HEK293 (cell line): Measurements from ENCODE around the gene ZNF24.

Experiments used
- CTCF ChIA-PET: fragments of 350-600 bp; formaldehyde crosslinking; extraction: SDS; loops from one replicate; lab custom pipeline; 2021; ENCODE audit warnings: antibody characterized with exemption; lab: Yijun Ruan, JAX
- POLR2A ChIA-PET: fragments of 300-600 bp; formaldehyde crosslinking; extraction: SDS; loops from one replicate; lab custom pipeline; 2020; ENCODE audit warnings: antibody characterized with exemption, inconsistent platforms; lab: Yijun Ruan, JAX
- H3K27ac ChIP-seq: fragments of 200-500 bp; sonication (Bioruptor generic); 2 replicates; pipeline ENCODE4 v1.5.1; 2014; ENCODE audit warnings: low read depth, low read length, control low read depth, inconsistent platforms; ENCODE audit errors: extremely low read depth
- H3K36me3 ChIP-seq, 2 experiments: fragments of 200-500 bp in 1 of 2; sonication (Bioruptor generic) in 1 of 2; 1 replicate in 1 of 2; 2 replicates in 1 of 2; pipeline ENCODE4 v1.5.1; 2014 to 2017; ENCODE audit warnings: inconsistent platforms in 2 of 2, low read length in 2 of 2; ENCODE audit not compliant: control insufficient read depth in 2 of 2, insufficient read depth in 1 of 2
- H3K4me1 ChIP-seq: fragments of 200-500 bp; sonication (Bioruptor generic); 2 replicates; pipeline ENCODE4 v1.5.1; 2014; ENCODE audit warnings: mild to moderate bottlenecking, low read length, inconsistent platforms; ENCODE audit not compliant: control insufficient read depth, insufficient read depth
- H3K4me3 ChIP-seq: 2 replicates; pipeline ENCODE4 v1.5.1; 2011; ENCODE audit warnings: low read depth, mild to moderate bottlenecking, control low read depth, low read length, moderate library complexity
- H3K9me3 ChIP-seq: fragments of 200-500 bp; sonication (Bioruptor generic); 2 replicates; pipeline ENCODE4 v1.5.1; 2014; ENCODE audit warnings: low read depth, low read length, inconsistent platforms; ENCODE audit not compliant: control insufficient read depth, insufficient read depth
- AEBP2 ChIP-seq: fragments of 450-650 bp; formaldehyde crosslinking; IDR thresholded peaks from 2 replicates; pipeline ENCODE4 v1.5.1; 2016; ENCODE audit warnings: missing biosample characterization, missing genetic modification characterization, borderline replicate concordance
- BCL6B ChIP-seq: fragments of 450-650 bp; formaldehyde crosslinking; IDR thresholded peaks from 2 replicates; pipeline ENCODE4 v1.5.1; 2017; ENCODE audit warnings: missing biosample characterization, missing genetic modification characterization
- GLI2 ChIP-seq: fragments of 450-650 bp; formaldehyde crosslinking; IDR thresholded peaks from 2 replicates; pipeline ENCODE4; 2017; ENCODE audit warnings: missing biosample characterization, missing genetic modification characterization, low read depth, borderline replicate concordance
- HOXD13 ChIP-seq: sonication (generic); formaldehyde crosslinking; IDR thresholded peaks from 2 replicates; pipeline ENCODE4 v1.8.0; 2022; ENCODE audit warnings: missing genetic modification reagents, borderline replicate concordance
- REST ChIP-seq: fragments of 450-650 bp; formaldehyde crosslinking; IDR thresholded peaks from 2 replicates; pipeline ENCODE4 v1.5.1; 2016; ENCODE audit warnings: missing biosample characterization, missing genetic modification characterization
- SALL2 ChIP-seq: fragments of 450-650 bp; formaldehyde crosslinking; IDR thresholded peaks from 2 replicates; pipeline ENCODE4 v1.5.0; 2017; ENCODE audit warnings: missing biosample characterization, mild to moderate bottlenecking, missing genetic modification characterization, borderline replicate concordance
- SP3 ChIP-seq: fragments of 450-650 bp; formaldehyde crosslinking; IDR thresholded peaks from 2 replicates; pipeline ENCODE4 v1.5.1; 2016; ENCODE audit warnings: missing biosample characterization, missing genetic modification characterization
- ZBTB20 ChIP-seq: fragments of 450-650 bp; formaldehyde crosslinking; IDR thresholded peaks from 2 replicates; pipeline ENCODE4 v1.5.1; 2016; ENCODE audit warnings: missing biosample characterization, missing genetic modification characterization
- ZFP37 ChIP-seq: fragments of 450-650 bp; formaldehyde crosslinking; IDR thresholded peaks from 2 replicates; pipeline ENCODE4 v1.5.1; 2016; ENCODE audit warnings: missing biosample characterization, missing genetic modification characterization
- ZNF223 ChIP-seq: fragments of 450-650 bp; formaldehyde crosslinking; IDR thresholded peaks from 2 replicates; pipeline ENCODE4 v1.5.1; 2016; ENCODE audit warnings: missing biosample characterization, missing genetic modification characterization
- ZNF24 ChIP-seq: fragments of 450-650 bp; formaldehyde crosslinking; IDR thresholded peaks from 2 replicates; pipeline ENCODE4 v1.5.1; 2016; ENCODE audit warnings: missing biosample characterization, missing genetic modification characterization
- ZNF341 ChIP-seq: fragments of 450-650 bp; formaldehyde crosslinking; IDR thresholded peaks from 2 replicates; pipeline ENCODE4; 2016; ENCODE audit warnings: low read depth, missing biosample characterization, missing genetic modification characterization
- ZNF48 ChIP-seq: fragments of 450-650 bp; formaldehyde crosslinking; IDR thresholded peaks from 2 replicates; pipeline ENCODE4 v1.5.1; 2016; ENCODE audit warnings: missing biosample characterization, missing genetic modification characterization
- ZNF549 ChIP-seq: fragments of 450-650 bp; IDR thresholded peaks from 2 replicates; pipeline ENCODE4 v1.5.1; 2018; ENCODE audit warnings: missing biosample characterization, missing genetic modification characterization, mild to moderate bottlenecking, inconsistent platforms, moderate library complexity
- ZNF560 ChIP-seq: fragments of 450-650 bp; formaldehyde crosslinking; IDR thresholded peaks from 2 replicates; pipeline ENCODE4 v1.5.1; 2017; ENCODE audit warnings: missing biosample characterization, missing genetic modification characterization, borderline replicate concordance
- ZNF610 ChIP-seq: fragments of 450-650 bp; formaldehyde crosslinking; IDR thresholded peaks from 2 replicates; pipeline ENCODE4 v1.5.1; 2016; ENCODE audit warnings: missing biosample characterization, missing genetic modification characterization, borderline replicate concordance
- ZNF777 ChIP-seq: fragments of 450-650 bp; formaldehyde crosslinking; IDR thresholded peaks from 2 replicates; pipeline ENCODE4 v1.5.1; 2017; ENCODE audit warnings: missing biosample characterization, missing genetic modification characterization, borderline replicate concordance
- ZSCAN30 ChIP-seq: fragments of 450-650 bp; IDR thresholded peaks from 2 replicates; pipeline ENCODE4 v1.5.1; 2018; ENCODE audit warnings: missing biosample characterization, mild to moderate bottlenecking, missing genetic modification characterization, moderate library complexity

Gene ZNF24

GRCh38 chr18:35303610-35304009 lies 40.6 kb downstream of the ZNF24 start:
- Histone ChIP-seq H3K27ac (no peak overlapping the region), H3K4me3 (no peak overlapping the region), H3K4me1 (no peaks in the 10 kb centered on the region), H3K9me3 (no peaks in the 10 kb centered on the region), H3K36me3 (peaks cover 4 to 90% of the 10 kb centered on the region in 2 experiments; a peak in 2 of 3 replicates)
- POLR2A ChIA-PET: no interaction called here
- TF ChIP-seq ZNF777 (tag by site-specific recombination): no peak
- TF ChIP-seq REST (tag by site-specific recombination): no peak
- TF ChIP-seq ZNF48 (tag by site-specific recombination): no peak
- TF ChIP-seq ZNF610 (tag by site-specific recombination): no peak
- TF ChIP-seq HOXD13: no peak
- TF ChIP-seq, all 188 proteins: peak for 0
- CTCF ChIA-PET: interaction anchor here (0.8 kb wide), 1 partner anchor 39 kb away, joined by 3 read pairs; no protein-coding TSS in a partner anchor

GRCh38 chr18:35296060-35296459 lies 48.2 kb downstream of the ZNF24 start:
- H3K27ac ChIP-seq: no peak overlapping the region
- CTCF ChIA-PET: no interaction called here
- no peaks in the 10 kb centered on the region for H3K4me1 ChIP-seq
- POLR2A ChIA-PET: no interaction called here
- H3K4me3 ChIP-seq: no peak overlapping the region
- H3K36me3 ChIP-seq: peaks cover 4 to 94% of the 10 kb centered on the region in 2 experiments; a peak in 2 of 3 replicates
- no peak for TF ChIP-seq ZBTB20 (tag by site-specific recombination)
- no peak for TF ChIP-seq ZNF549 (tag by site-specific recombination)
- no peak for TF ChIP-seq ZFP37 (tag by site-specific recombination)
- no peak for TF ChIP-seq ZNF223 (tag by site-specific recombination)
- TF ChIP-seq BCL6B: no peak
- TF ChIP-seq SP3 (tag by site-specific recombination): no peak
- no peak for TF ChIP-seq GLI2
- no peaks in the 10 kb centered on the region for H3K9me3 ChIP-seq

- Histone ChIP-seq H3K4me3 (peak overlapping the region; percentile 66), H3K4me1 (no peaks in the 10 kb centered on the region)
- POLR2A ChIA-PET: no interaction called here
- no peak for TF ChIP-seq ZNF341 (tag by site-specific recombination)
- TF ChIP-seq ZNF24 (tag by site-specific recombination): no peak
- TF ChIP-seq SALL2 (tag by site-specific recombination): no peak
- no peak for TF ChIP-seq HOXD13
- no peak for TF ChIP-seq ZSCAN30 (tag by site-specific recombination)
- no peak for TF ChIP-seq AEBP2 (tag by site-specific recombination)
- TF ChIP-seq ZNF560: no peak
- TF ChIP-seq, all 188 proteins: peak for 0
- Histone ChIP-seq H3K36me3 (peaks cover 0 to 53% of the 10 kb centered on the region in 2 experiments; a peak in 2 of 3 replicates), H3K9me3 (no peaks in the 10 kb centered on the region), H3K27ac (no peak overlapping the region)
- CTCF ChIA-PET: interaction anchor here (0.9 kb wide), 1 partner anchor 64 kb away, joined by 3 read pairs; no protein-coding TSS in a partner anchor
These were observed 53.1 kb downstream of the ZNF24 start for GRCh38 chr18:35291166-35291565.
